ENCODE measurements around the gene NTM. TPM values are rescaled to one million over a fixed set of nuclear protein-coding genes. Genes with fewer than 3 reads are reported as not detected.

Gene NTM
- total RNA-seq, 4 donors from 2014 or later, result 0.40 to 3.1 (median 2.1) TPM; not detected in 1

GRCh38 chr11:131633921-131634715, 263.7 kb downstream of the NTM start:
- no peaks in the 10 kb centered on the region for H3K4me1 ChIP-seq
- 72% methylated on average over 8 of the region's 8 CpGs for WGBS, 2 donors (ENCODE audit: low coverage in 1 of 2)
- H3K36me3 ChIP-seq, result no peaks in the 10 kb centered on the region
- in situ Hi-C loops (cut with MboI; ENCODE audit: low pct_ligation_motif_present in 1 of 4, low pct_unique_long_range_greater_than_20kb in 1 of 4, low sequenced_read_pairs in 3 of 4) (no loop called here), intact Hi-C loops (cut with DNase I; ENCODE audit: low total_unique reads) (no loop called here)
- TF ChIP-seq POLR2A (IDR thresholded peaks at IDR 0.05) (no peak), EP300 (IDR thresholded peaks at IDR 0.05; ENCODE audit: low read depth) (no peak), POLR2AphosphoS5 (IDR thresholded peaks at IDR 0.05) (no peak)
- TF ChIP-seq, protein P1, sequence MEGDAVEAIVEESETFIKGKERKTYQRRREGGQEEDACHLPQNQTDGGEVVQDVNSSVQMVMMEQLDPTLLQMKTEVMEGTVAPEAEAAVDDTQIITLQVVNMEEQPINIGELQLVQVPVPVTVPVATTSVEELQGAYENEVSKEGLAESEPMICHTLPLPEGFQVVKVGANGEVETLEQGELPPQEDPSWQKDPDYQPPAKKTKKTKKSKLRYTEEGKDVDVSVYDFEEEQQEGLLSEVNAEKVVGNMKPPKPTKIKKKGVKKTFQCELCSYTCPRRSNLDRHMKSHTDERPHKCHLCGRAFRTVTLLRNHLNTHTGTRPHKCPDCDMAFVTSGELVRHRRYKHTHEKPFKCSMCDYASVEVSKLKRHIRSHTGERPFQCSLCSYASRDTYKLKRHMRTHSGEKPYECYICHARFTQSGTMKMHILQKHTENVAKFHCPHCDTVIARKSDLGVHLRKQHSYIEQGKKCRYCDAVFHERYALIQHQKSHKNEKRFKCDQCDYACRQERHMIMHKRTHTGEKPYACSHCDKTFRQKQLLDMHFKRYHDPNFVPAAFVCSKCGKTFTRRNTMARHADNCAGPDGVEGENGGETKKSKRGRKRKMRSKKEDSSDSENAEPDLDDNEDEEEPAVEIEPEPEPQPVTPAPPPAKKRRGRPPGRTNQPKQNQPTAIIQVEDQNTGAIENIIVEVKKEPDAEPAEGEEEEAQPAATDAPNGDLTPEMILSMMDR (IDR thresholded peaks at IDR 0.05), result no peak
- no peaks in the 10 kb centered on the region for H3K9me3 ChIP-seq
- no peak for DNase-seq
- no peak overlapping the region for H3K4me3 ChIP-seq
- no peak overlapping the region for H3K27ac ChIP-seq
- no peaks in the 10 kb centered on the region for H3K27me3 ChIP-seq

DNA sequence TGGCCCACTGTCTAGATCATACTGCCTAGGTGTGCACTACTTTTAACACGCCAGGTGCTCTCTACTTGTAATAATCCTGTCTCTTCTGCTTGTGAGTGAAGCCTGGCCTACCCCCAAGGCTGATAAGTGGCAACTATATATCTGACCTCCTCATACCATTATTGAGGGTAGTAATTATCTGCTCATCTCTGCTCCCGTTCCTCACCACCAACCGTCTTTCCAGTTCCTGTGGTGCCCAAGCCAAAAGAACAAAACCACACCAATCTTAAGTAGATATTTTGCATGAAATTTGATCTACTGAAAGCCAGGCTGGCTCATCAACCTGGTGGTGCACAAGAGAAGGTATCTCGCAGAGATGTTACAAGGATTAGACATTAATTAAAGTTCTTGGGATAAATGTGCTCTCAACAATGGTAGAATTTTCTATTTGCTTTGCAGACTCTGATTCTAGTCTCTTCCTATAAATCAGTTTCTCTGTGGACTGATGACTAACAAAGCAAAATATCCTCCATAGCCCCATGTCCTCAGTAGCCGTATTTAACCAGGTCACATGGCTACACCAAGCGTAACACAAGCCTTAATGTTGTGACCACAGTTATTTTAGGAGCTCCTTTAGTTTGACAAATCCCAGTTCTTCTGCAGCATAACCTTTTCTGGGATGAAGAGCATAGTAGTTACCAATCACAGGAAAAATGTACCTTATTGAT, 267.2 kb downstream of the NTM start:
- no peaks in the 10 kb centered on the region for H3K27me3 ChIP-seq
- no peaks in the 10 kb centered on the region for H3K4me1 ChIP-seq
- no peak overlapping the region for H3K4me3 ChIP-seq
- WGBS, 2 donors (ENCODE audit: low coverage in 1 of 2), result 78% methylated on average over 6 of the region's 6 CpGs
- no peak overlapping the region for H3K27ac ChIP-seq
- no peak for DNase-seq
- TF ChIP-seq POLR2AphosphoS5 (IDR thresholded peaks at IDR 0.05), result no peak
- TF ChIP-seq, protein P1 (IDR thresholded peaks at IDR 0.05), result no peak
- no peak for TF ChIP-seq EP300 (IDR thresholded peaks at IDR 0.05; ENCODE audit: low read depth)
- no peak for TF ChIP-seq POLR2A (IDR thresholded peaks at IDR 0.05)
- in situ Hi-C loops (cut with MboI; ENCODE audit: low pct_ligation_motif_present in 1 of 4, low pct_unique_long_range_greater_than_20kb in 1 of 4, low sequenced_read_pairs in 3 of 4) (no loop called here), intact Hi-C loops (cut with DNase I; ENCODE audit: low total_unique reads) (no loop called here)
- H3K36me3 ChIP-seq, result no peaks in the 10 kb centered on the region
- H3K9me3 ChIP-seq, result no peaks in the 10 kb centered on the region

DNA sequence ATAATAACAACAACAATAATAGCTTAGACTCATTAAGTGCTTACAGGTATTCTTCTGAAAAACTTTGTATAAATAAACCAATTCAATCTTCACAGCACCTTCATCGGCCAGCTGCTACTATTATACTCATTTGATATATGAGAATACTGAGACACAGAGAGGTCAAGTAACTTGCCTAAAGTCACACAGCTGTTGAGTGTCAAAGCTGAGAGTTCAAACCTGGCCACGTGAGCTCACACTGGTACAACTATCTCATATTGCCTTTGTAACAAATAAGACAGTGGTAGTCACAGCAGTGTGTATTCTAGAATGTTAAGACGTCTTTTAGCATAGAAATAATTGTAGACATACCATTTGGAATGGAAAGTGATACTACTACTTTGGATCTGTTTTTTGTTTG, 268.5 kb downstream of the NTM start:
- no peaks in the 10 kb centered on the region for H3K4me1 ChIP-seq
- in situ Hi-C loops (cut with MboI; ENCODE audit: low pct_ligation_motif_present in 1 of 4, low pct_unique_long_range_greater_than_20kb in 1 of 4, low sequenced_read_pairs in 3 of 4), result no loop called here
- DNase-seq, result no peak
- no peak overlapping the region for H3K4me3 ChIP-seq
- intact Hi-C loops (cut with DNase I; ENCODE audit: low total_unique reads), result no loop called here
- WGBS, 2 donors (ENCODE audit: low coverage in 1 of 2), result 79 to 88% methylated on average over 3 of the region's 3 CpGs
- no peaks in the 10 kb centered on the region for H3K9me3 ChIP-seq
- no peaks in the 10 kb centered on the region for H3K36me3 ChIP-seq
- H3K27ac ChIP-seq, result no peak overlapping the region
- no peaks in the 10 kb centered on the region for H3K27me3 ChIP-seq
- TF ChIP-seq, protein P1 (IDR thresholded peaks at IDR 0.05), result no peak
- TF ChIP-seq POLR2A (IDR thresholded peaks at IDR 0.05), result no peak
- no peak for TF ChIP-seq POLR2AphosphoS5 (IDR thresholded peaks at IDR 0.05)
- no peak for TF ChIP-seq EP300 (IDR thresholded peaks at IDR 0.05; ENCODE audit: low read depth)

DNA sequence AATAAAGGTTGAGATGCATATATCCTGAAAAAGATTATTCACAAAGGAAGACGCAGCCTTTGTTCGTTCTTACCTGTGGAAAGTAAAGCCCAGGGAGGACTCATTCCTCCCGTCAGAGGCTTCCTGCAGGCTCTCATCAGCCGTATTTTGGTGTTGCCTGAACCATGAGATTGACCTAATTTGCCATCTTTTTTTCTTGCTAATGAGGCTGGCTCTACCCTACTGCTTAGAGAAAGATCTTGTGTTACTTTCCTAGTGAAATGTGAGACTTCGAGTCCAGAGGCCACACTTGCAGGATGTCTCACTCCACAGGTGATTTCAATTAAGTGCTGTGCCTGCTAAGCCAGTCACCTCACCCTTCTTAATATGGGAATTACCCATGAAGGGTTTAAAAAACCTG, 269.9 kb downstream of the NTM start:
- in situ Hi-C loops (cut with MboI; ENCODE audit: low pct_ligation_motif_present in 1 of 4, low pct_unique_long_range_greater_than_20kb in 1 of 4, low sequenced_read_pairs in 3 of 4), result no loop called here
- H3K27ac ChIP-seq, result no peak overlapping the region
- 33 to 61% methylated on average over 1 to 5 of the region's 5 CpGs for WGBS, 2 donors (ENCODE audit: low coverage in 1 of 2)

More for the DNA sequence above, 269.9 kb downstream of the NTM start:
- Histone ChIP-seq H3K36me3 (no peaks in the 10 kb centered on the region), H3K9me3 (no peaks in the 10 kb centered on the region), H3K4me3 (no peak overlapping the region), H3K27me3 (no peaks in the 10 kb centered on the region), H3K4me1 (no peaks in the 10 kb centered on the region)
- no peak for TF ChIP-seq EP300 (IDR thresholded peaks at IDR 0.05; ENCODE audit: low read depth)
- TF ChIP-seq, protein P1 (IDR thresholded peaks at IDR 0.05), result no peak
- DNase-seq, result no peak
- intact Hi-C loops (cut with DNase I; ENCODE audit: low total_unique reads), result no loop called here

All from transverse colon (tissue), 4 donors.